Measurements from ENCODE around the gene ECI1.

- no peak for TF ChIP-seq EZH2phosphoT487 (IDR thresholded peaks at IDR 0.05; ENCODE audit: borderline replicate concordance, low read length)
- TF ChIP-seq CTCF (IDR thresholded peaks at IDR 0.05; ENCODE audit: low read depth, low read length, poor library complexity, severe bottlenecking) = no peak
Observed at GRCh38 chr16:2211923-2212347, 39.5 kb downstream of the ECI1 start.

All from DOHH2 (cell line).